ENCODE data around the gene CCDC7.
A peak's percentile ranks its signal among the peaks of the same experiment; 100 is the strongest.
"Not testable (repeated sequence)": the region's sequence is repeated elsewhere in the genome, so short reads cannot be mapped to it uniquely, and the experiment has no call there.

Gene CCDC7

GRCh38 chr10:32738958-32739357, 293.0 kb downstream of the CCDC7 start:
- DNase-seq, result no peak

- DNase-seq, result no peak
Measured at GRCh38 chr10:32744321-32744720, 298.4 kb downstream of the CCDC7 start.

DNA sequence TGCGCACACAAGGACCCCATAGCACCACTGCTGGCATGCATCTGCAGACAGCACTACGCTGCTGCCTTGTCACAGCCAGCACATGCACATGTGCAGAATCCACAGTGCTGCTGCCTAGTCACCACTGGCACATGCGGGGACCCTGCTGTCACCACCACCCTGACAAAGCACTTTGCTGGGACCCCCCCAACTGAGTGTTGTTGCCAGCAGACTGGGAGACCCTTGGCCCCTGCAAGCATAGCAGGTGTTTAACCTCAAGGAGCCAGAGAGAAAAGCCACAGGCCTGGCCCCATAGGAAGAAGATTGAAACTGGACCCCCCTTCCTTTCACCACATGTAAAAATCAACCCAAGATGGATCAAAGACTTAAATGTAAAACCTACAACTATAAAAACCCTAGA, 300.9 kb downstream of the CCDC7 start:
- no peak for DNase-seq

DNA sequence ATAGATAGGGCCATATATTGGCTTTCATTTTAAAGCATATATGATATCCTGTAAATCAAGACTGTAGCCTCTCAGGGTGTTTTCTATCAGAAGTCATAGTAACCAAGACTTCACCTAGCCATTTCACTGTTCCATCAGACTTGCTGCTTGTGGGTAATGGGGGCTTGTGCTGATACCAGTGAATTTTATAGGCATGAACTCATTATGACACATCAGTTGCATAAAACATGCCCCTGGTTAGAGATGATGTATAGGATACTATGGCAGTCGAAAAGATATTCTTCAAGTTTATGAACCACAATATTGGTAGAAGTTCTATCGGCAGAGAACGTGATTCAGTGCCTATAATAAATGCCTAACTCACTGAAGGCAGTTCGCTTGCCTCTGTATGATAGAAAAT, 305.6 kb downstream of the CCDC7 start:
- DNase-seq, result no peak

DNA sequence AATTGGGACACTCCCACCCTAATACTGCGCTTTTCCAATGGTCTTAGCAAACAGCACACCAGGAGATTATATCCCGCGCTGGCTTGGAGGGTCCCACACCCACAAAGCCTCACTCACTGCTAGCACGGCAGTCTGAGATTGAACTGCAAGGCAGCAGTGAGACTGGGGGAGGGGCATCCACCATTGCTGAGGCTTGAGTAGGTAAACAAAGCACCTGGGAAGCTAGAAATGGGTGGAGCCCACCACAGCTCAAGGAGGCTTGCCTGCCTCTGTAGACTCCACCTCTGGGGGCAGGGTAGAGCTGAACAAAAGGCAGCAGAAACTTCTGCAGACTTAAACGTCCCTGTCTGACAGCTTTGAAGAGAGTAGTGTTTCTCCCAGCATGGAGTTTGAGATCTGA, 309.0 kb downstream of the CCDC7 start:
- DNase-seq, result not testable (repeated sequence)

DNA sequence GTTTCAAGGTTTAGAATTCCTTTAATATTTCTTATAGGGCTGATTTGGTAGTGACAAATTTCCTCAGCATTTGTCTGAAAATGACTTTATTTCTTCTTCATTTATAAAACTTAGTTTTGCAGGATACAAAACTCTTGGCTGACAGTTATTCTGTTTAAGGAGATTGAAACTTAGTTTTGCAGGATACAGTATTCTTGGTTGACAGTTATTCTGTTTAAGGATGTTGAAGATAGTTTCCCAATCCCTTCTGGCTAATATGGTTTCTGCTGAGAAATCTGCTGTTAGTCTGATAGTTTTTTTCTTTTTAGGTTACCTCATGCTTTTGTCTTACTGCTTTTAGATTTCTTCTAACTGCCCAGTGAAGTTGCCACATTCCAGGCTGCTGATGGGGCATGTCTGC, 325.3 kb downstream of the CCDC7 start:
- DNase-seq, result no peak

DNA sequence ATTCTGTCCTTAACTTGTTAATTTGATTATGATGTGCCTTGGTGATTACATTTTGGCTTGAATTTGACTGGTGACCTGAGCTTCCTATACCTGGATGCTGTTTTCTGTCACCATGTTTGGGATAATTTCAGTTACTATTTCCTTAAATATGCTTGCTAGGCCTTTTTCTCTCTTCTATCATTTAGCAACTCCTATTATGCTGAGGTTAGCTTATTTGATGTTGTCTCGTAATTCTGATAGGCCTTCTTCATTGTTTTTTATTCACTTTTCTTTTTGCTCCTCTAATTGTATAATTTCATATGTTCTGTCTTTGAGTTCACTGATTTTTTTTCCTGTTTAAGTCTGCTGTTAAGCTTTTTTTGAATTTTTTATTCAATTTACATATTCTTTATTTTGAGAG, 327.2 kb downstream of the CCDC7 start:
- DNase-seq, result no peak

DNA sequence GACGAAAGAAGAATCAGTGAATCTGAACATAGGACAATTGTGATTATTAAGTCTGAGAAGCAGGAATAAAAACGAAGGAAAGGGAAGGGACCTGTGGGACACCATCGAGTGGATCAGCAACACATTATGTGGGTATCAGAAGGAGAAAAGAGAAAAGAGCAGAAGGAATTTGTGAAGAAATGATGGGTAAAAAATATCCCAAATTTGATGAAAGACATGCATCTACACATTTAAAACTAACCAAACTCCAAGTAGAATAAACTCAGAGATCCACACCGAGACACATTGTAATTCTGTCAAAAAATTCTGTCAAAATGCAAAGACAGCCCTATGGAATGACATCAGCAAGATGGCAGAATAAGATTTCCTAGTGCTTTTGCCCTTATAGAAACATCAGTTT, 341.0 kb downstream of the CCDC7 start:
- DNase-seq, result no peak

- DNase-seq, result no peak
Measured at GRCh38 chr10:32787690-32788284, 341.8 kb downstream of the CCDC7 start.

DNA sequence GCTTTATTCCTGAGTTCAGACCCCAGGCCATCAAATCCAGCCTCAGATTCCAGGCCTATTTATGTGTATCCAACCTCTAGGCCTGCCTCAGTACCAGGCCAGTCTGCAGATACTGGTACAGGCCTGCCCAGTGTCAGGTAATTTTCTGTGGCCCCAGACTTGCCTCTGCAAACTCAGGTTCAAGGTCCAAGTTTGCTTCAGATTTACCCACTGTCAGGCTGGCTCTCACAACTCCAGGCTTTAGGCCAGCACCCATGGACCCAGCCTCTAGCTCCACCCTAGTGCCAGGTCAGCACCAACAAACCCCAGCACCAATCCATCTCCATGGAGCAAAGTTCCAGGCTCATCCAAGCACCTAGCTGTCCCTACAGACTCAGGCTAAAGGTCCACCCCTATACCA, 342.4 kb downstream of the CCDC7 start:
- DNase-seq, result no peak

DNA sequence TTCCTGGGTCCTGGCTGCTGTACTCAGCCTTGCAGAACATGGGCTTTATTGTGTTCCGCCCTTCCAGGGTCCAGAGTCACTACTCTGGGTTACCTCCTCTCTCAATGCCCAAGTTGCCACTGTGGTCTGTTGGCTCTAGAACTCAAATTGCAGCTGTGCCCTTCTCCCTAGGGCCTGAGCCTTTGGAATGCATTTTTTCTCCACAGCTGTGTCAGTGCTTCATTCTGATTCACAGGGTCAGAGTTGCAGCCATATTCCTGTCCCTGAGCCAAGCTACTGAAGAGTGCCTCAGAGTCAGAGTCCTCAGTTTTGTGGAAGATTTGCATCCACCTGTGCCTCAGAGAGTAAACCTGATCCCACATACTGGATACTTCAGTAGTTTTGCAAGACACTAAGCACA, 344.5 kb downstream of the CCDC7 start:
- DNase-seq, result no peak

GRCh38 chr10:32793033-32793432, 347.1 kb downstream of the CCDC7 start:
- DNase-seq, result no peak

DNA sequence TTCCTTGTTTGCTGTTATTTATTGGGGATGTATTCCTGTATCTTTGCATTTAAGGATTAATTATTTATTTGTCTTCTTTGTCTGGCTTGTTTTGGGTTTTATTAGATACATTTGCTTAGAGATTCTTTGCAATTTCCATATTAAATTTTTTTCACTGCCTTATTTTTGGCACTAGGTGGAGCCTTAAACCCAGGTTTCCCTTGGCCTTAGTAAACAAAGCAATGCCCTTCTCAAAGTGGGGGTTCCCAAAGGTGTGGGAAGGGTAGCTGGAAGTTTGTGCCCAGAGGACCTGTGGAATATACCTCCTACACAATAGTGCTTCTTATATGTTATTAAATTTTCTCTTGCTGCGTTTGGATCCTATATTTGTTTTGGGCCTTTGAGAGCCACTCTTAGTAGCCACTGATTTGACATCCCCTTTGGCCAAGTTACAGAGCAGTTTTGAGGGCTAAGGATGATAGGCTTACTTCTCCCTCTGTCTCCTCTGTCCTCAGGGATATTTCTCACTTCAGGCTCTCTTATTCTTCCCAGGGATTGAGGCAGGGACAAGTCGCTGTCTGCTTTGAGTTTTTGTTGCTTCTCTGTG, 349.8 kb downstream of the CCDC7 start:
- DNase-seq, result peak; percentile 16

- DNase-seq, result not testable (repeated sequence)
Measured at GRCh38 chr10:32797393-32797792, 351.5 kb downstream of the CCDC7 start.

DNA sequence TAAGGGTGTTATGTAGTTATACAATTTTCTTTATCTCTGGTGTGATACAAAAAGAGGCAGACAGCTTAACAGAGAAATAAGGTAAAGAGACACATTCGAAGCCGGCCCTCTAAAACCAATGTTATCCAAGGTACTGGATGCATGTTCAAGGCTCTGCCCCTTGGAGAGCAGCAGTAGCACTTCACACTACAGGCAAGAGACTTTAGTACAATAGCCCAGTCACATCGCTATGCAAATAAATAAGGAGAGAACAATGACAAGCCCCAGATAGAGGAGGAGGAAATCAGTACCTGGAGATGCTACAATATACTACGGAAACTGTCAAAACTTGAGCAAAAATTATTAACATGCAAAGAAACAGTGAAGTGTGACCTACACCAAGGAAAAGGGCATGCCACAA, 401.0 kb downstream of the CCDC7 start:
- no peak for DNase-seq

DNA sequence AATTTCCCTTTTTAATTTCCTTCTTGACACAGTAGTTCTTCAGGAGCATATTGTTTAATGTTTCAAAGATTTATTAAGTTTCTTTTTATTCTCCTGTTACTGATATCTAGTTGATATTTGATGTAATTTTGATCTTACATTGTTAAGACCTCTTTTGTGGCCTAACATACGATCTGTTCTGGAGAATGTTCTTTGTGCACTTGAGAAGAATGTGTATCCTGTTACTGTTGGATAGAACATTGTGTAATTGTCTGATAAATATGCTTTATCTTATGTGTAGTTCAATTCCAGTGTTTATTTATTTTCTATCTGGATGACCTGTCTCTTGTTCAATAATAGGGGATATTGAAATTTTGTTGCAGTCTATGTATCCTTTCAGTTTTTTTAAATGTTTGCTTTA, 405.4 kb downstream of the CCDC7 start:
- DNase-seq, result no peak

- DNase-seq, result no peak
Measured at GRCh38 chr10:32854435-32854834, 408.5 kb downstream of the CCDC7 start.

- DNase-seq, result no peak
Measured at GRCh38 chr10:32865170-32865569, 419.2 kb downstream of the CCDC7 start.

GRCh38 chr10:32877915-32878314, 432.0 kb downstream of the CCDC7 start:
- no peak for DNase-seq

GRCh38 chr10:32878646-32879045, 432.7 kb downstream of the CCDC7 start:
- no peak for DNase-seq

- no peak for DNase-seq
Measured at GRCh38 chr10:32882076-32882475, 436.1 kb downstream of the CCDC7 start.

DNA sequence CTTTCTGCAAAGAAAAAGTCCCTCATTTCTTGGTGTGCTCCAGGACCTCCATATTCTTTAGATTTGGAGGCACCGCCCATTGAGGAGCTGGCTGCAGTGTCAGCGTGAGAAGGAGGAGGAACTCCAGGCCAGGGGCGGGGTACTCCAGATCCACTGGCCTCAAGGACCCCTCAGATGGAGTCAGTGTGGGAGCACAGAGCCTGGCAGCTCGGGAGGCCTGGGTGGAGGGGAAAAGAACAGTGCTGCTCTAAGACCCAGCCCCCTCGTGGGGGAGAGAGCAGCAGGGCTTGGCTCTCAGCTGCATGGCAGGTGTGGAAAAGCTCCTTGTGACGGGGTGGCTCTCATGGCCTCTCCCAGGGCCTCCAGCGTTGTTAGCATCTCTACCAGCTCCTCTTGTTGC, 441.5 kb downstream of the CCDC7 start:
- no peak for DNase-seq

DNA sequence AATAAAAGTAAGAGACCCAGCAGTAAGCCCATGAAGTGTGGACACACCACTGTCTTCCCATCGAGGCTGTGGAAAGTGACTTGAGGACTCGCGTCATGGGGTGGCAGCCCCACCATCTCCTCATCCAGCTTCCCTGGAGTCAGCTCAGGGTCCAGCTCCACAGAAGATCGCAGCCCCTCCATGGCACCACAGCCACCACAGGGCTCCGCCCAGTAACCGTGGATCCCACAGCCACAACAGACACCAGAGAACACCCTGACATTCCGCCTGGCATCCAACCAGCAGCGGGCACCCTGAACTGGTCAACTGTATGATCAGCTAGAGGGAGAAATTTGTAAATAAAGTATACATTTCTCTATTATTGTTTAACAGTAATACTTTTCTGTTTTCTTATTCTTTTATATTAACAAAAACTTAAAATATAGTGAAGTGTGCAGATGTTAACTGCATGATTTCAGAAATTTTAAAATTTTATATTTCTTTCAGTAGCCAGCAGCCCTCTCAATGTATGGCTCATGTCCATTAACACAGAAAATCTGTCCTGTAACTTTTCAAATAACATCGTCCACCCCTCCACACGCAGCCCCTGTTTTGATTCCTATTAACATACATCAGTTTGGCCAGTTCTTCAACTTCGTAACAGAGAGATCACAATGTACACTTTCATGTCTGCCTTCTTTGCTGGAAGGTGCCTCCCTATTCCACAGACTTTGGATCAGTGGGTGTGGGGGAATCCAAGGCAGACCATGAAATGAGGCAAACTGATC, 442.4 kb downstream of the CCDC7 start:
- no peak for DNase-seq

DNA sequence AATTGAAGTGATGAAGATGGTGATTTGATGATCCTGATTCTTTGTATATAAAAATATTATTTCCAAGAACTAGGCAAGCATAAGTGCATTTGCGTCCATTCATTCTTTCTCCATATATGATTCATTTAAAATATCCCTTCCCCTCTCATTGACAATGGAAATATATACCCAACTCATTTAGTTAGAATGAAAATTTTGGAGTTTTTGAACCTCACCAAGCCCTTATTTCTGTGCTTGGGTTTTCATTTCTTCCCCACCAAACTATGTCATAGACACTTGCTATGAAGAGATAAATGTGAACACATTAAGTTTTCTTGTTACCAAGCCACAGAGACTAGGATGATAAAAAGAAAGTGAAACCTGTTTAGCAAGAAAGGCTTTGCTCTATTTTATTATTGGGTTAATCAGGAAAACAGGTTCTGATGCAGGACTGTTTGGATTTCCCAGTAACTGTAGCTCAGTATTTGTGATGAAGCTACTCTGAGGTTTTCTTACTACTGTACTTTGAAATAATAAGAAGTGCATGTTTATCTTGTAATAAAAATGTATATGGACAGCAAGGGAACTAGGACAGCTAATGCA, 443.8 kb downstream of the CCDC7 start:
- no peak for DNase-seq

All from CD4-positive, alpha-beta T cell treated with Interleukin-17A for 4 hours (primary cell).